BE2C (cell line): ENCODE results near the gene BACE2.

Source experiments
- DNase-seq: peaks from one replicate; pipeline ENCODE4 v3.0.0-alpha.2; 2020
- H3K27me3 ChIP-seq: fragments of 250-450 bp; sonication (Bioruptor Pico); 2 replicates; pipeline ENCODE4 v1.5.1; 2020; ENCODE audit warnings: mild to moderate bottlenecking
- H3K36me3 ChIP-seq: fragments of 250-450 bp; sonication (Bioruptor Pico); 2 replicates; pipeline ENCODE4 v1.5.1; 2020; ENCODE audit warnings: mild to moderate bottlenecking
- H3K4me1 ChIP-seq: fragments of 250-450 bp; sonication (Bioruptor Pico); 2 replicates; pipeline ENCODE4 v1.5.1; 2020
- H3K4me3 ChIP-seq: 2 replicates; pipeline ENCODE4 v1.5.1; 2011; ENCODE audit warnings: low read depth, low read length
- H3K9me3 ChIP-seq: fragments of 250-450 bp; sonication (Bioruptor Pico); 2 replicates; pipeline ENCODE4 v1.5.1; 2020
- TF ChIP-seq, protein P1 (sequence below): IDR thresholded peaks from 2 replicates; pipeline ENCODE4 v1.5.1; 2012; ENCODE audit warnings: mild to moderate bottlenecking, low read depth, low read length

Gene BACE2

DNA sequence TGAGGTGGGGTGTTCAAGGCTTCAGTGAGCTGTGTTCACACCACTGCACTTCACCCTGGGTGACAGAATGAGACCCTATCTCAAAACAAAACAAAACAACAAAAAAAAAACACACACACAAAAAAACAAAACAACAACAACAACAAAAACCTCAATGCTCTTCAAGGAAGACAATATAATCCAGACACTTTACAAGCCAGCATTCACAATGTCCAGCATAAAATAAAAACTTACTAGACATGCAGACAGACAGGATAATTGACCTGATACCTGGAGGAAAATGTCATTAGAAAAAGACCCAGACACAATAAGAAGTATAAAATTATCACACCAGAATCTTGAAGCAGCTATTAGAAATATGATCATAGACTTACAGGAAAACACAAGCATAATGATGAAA is 39.0 kb upstream of the BACE2 start:
- TF ChIP-seq, protein P1, sequence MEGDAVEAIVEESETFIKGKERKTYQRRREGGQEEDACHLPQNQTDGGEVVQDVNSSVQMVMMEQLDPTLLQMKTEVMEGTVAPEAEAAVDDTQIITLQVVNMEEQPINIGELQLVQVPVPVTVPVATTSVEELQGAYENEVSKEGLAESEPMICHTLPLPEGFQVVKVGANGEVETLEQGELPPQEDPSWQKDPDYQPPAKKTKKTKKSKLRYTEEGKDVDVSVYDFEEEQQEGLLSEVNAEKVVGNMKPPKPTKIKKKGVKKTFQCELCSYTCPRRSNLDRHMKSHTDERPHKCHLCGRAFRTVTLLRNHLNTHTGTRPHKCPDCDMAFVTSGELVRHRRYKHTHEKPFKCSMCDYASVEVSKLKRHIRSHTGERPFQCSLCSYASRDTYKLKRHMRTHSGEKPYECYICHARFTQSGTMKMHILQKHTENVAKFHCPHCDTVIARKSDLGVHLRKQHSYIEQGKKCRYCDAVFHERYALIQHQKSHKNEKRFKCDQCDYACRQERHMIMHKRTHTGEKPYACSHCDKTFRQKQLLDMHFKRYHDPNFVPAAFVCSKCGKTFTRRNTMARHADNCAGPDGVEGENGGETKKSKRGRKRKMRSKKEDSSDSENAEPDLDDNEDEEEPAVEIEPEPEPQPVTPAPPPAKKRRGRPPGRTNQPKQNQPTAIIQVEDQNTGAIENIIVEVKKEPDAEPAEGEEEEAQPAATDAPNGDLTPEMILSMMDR = no peak
- Histone ChIP-seq H3K9me3 (no peaks in the 10 kb centered on the region; the same call in 1 of the 2 replicates), H3K4me3 (no peak overlapping the region), H3K4me1 (no peaks in the 10 kb centered on the region), H3K27me3 (no peaks in the 10 kb centered on the region), H3K36me3 (no peaks in the 10 kb centered on the region)
- DNase-seq = no peak

DNA sequence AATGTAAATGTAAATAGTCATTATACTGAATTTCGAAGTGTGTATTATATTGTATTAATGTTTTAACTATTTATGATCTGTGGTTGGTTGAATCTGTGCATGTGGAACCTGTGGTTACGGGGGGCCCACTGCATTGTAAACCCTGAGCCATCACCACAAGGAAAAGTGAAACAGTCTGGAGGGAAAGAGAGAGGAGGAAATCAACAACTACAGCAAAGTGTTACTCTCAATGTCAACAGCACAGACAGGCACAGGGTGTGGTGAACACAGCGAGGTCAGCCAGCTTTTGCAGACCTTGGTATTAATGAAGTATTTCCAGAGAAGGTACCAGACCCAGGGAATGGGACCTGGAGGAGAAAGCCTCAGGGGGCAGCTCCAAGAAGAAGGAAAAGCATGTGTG is 37.1 kb upstream of the BACE2 start:
- Histone ChIP-seq H3K27me3 (no peaks in the 10 kb centered on the region), H3K9me3 (no peaks in the 10 kb centered on the region; the same call in 1 of the 2 replicates)
- TF ChIP-seq, protein P1 = no peak

DNA sequence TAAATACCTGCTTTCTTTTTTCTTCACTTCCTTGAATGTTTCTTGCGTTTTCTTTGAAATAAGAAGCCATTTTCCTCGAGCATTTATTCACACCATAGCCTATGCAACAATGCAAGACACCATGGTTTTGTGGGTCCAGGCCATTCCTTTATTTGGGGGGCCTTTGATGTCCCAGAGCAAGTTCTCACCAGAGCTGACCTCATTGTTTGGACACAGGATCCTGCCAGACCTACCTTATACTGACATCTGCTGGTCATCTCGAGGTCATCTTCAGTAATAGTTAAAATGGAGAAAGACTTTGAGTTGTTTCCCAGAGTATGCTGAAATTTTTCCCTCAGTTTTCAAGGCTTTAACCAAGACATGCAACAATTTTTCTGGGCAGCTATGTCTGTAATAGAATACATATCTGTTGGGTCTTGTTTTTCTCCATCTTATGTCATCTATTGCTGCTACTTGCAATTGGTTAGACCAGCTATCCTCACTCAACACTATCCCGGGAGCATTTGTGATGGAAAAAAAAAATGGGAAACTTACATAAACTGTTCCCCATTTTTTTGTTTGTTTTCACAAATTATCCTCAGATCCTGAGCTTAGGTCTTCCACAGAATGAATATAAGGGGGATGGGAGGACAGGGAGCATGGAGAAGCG is 34.0 kb upstream of the BACE2 start:
- no peak for DNase-seq
- TF ChIP-seq, protein P1 = peak; percentile 39

More for the DNA sequence above, 37.1 kb upstream of the BACE2 start:
- no peak for DNase-seq
- Histone ChIP-seq H3K36me3 (no peaks in the 10 kb centered on the region), H3K4me3 (no peak overlapping the region), H3K4me1 (no peaks in the 10 kb centered on the region)

DNA sequence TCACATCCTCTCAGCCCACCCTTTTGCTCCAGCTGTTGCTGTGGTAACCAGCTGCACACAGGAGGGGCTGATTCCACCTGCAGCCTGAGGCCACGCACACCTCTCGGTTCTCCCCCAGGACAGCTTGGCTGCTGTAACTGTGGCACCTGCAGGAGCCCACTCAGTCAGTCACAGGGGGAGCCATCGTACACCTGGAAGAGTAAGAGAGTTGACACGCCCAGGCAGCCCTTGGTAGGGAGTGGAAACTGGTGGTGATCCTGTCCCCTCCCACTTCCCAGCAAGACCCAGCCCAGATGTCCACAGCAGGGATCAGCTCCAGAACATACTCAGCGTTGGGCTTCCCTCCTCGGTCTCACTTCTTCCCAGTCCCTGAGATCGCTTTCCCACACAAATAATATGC is 32.2 kb upstream of the BACE2 start:
- Histone ChIP-seq H3K36me3 (no peaks in the 10 kb centered on the region), H3K4me3 (no peak overlapping the region), H3K9me3 (peaks cover 7% of the 10 kb centered on the region; the same call in 1 of the 2 replicates), H3K4me1 (no peaks in the 10 kb centered on the region), H3K27me3 (no peaks in the 10 kb centered on the region)
- TF ChIP-seq, protein P1 = no peak
- DNase-seq = no peak

More for the DNA sequence above, 34.0 kb upstream of the BACE2 start:
- peaks cover 3% of the 10 kb centered on the region; the same call in 1 of the 2 replicates for H3K9me3 ChIP-seq
- H3K27me3 ChIP-seq = no peaks in the 10 kb centered on the region
- H3K4me3 ChIP-seq = no peak overlapping the region
- no peaks in the 10 kb centered on the region for H3K4me1 ChIP-seq
- H3K36me3 ChIP-seq = no peaks in the 10 kb centered on the region

DNA sequence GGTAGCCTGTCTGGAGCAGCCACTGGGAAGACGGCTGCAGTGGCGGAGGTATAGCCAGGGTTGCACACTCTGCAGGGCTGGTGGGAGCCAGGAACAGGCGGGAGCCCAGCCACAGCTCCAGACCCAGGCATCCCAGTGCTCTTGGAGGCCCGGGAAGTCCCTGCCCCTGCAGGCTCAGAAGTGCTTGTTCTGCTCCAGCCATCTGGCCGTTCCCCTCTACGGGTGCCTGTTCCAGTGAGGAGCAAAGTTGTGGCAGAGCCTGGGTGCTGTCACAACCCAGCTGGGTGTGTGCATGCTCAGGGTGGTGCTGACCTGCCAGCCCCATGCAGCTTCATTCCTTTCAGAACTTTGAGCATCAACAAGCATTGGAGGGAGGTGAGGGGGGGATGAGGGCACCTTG is 31.7 kb upstream of the BACE2 start:
- peaks cover 7% of the 10 kb centered on the region; the same call in 1 of the 2 replicates for H3K9me3 ChIP-seq
- TF ChIP-seq, protein P1 = no peak
- no peaks in the 10 kb centered on the region for H3K27me3 ChIP-seq
- H3K4me3 ChIP-seq = no peak overlapping the region
- no peaks in the 10 kb centered on the region for H3K4me1 ChIP-seq
- DNase-seq = no peak
- no peaks in the 10 kb centered on the region for H3K36me3 ChIP-seq

DNA sequence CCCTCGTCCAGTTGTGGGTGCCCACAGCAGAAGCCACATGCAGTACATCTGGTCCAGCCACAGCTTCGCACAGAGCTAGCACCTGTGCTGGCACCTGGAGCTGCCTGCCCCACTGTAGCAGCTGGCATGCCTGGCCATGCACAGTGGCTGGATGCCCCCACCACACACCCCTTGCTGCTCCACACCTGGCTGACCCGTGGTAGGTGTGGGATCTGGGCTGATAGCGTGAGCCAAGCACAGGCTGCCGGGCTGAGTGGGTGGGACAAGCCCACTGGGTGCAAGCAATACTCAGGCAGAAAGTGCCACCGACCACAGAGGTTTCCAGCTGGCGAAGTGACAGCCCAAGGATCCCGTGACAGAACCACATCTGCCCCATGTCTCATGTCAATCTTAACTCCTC is 30.6 kb upstream of the BACE2 start:
- TF ChIP-seq, protein P1 = no peak
- Histone ChIP-seq H3K4me3 (no peak overlapping the region), H3K27me3 (no peaks in the 10 kb centered on the region), H3K36me3 (no peaks in the 10 kb centered on the region), H3K4me1 (no peaks in the 10 kb centered on the region), H3K9me3 (peaks cover 7% of the 10 kb centered on the region; the same call in 1 of the 2 replicates)
- no peak for DNase-seq
